Fibroblast of skin of left biceps (primary cell): Measurements from ENCODE around the gene FBXL15.
"Not testable (repeated sequence)": the region's sequence is repeated elsewhere in the genome, so short reads cannot be mapped to it uniquely, and the experiment has no call there.

Source experiments
- DNase-seq, 2 experiments: peaks; one replicate each; pipeline ENCODE4 v3.0.0-alpha.2; 2013; ENCODE audit warnings: low read depth in 2 of 2

The FBXL15 gene

DNA sequence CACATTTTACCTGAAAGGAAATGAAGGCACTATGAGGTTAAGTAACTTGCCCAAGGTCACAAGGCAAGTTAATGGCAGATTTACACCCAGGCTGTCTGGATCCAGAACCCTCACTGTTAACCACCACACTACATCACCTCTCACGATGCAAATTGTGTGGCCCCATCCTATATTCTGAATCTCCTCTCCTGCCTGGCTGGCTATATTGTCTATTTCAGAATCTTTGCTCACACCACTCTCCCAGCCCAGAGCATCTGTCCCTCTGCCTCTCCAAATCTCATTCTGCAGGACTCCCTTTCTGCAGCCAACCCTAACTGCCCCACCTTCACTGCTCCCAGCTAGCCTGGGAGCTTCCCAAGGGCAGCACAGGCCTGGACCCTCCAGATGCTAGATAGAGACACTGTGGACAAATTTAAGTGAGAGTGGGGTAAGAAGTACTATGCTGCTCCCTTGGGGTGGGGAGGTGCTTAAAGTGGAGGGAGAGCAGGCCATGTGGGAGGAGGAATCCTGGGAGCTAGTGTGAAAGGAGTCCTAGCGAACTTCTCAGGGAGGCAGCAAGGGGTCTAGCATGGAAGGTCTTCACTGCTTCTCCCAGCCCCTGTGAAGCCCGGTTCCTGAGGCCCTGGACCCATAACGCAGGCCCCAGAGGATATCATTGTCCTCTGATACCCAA is 11.0 kb downstream of the FBXL15 start:
- no peak for DNase-seq

DNA sequence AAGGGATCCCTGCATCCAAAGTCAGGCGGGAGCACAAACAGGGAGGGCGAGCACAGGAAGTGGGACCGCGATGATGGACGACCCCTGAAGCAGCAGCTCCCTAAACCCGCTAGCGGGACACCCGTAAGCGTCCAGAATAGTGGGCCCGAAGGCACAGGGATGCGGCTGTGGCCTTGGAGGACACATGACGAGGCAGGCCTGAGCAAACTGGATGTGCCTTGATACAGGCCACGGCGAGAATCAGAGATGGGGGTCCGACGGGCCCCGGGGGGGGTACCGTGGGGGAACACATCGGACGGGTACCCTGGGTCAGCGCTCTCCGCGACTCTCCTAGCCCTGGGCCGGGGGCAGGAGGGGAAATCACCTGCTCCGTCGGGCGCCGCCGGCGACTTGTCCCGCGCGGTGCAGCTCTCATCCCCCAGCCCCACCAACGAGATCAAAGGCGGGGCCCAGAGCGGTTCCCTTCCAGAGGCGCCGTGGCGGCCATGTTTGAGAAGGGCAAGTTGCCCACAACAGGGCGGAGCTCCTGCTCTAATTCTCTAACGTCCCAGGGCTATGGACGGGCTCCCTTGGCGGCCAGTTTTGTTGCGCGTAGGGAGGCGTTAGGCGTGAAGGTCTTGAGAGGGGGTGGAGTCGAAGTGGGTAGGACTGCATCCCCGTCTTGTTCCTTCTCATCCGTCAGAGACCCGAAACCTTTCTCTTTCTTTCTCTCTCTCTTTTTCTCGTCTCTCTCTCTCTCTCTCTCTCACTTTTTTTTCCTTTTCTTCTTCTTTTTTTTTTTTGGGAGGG is 11.7 kb downstream of the FBXL15 start, which contains the start of gene CUEDC2:
CUEDC2 (minus strand) TSS at position 413 of the 789 bp plus-strand sequence. CDS start 7,386 bp downstream, outside the sequence.
- peak; percentile 95 for DNase-seq

DNA sequence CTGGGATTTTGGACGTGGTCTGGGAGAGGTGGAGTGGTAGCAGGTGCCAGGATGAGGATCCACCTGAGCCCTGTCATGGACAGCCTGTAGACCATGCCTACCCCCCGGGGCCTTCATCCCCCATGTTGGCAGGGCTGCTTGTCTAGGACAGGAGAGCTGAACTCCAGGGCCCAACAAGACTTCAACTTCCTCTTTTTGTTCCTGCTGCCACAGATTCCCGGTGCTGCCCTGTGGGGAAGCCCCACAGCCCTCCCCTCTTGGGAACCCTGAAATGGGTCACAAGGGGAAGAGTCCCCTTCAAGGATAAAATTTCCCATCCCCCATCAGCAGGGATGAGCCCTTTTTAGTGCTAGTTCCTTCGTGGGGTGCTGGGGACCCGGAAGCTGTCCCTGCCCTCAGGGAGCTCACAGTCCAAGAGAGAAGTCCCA is 13.0 kb downstream of the FBXL15 start:
- DNase-seq = no peak

DNA sequence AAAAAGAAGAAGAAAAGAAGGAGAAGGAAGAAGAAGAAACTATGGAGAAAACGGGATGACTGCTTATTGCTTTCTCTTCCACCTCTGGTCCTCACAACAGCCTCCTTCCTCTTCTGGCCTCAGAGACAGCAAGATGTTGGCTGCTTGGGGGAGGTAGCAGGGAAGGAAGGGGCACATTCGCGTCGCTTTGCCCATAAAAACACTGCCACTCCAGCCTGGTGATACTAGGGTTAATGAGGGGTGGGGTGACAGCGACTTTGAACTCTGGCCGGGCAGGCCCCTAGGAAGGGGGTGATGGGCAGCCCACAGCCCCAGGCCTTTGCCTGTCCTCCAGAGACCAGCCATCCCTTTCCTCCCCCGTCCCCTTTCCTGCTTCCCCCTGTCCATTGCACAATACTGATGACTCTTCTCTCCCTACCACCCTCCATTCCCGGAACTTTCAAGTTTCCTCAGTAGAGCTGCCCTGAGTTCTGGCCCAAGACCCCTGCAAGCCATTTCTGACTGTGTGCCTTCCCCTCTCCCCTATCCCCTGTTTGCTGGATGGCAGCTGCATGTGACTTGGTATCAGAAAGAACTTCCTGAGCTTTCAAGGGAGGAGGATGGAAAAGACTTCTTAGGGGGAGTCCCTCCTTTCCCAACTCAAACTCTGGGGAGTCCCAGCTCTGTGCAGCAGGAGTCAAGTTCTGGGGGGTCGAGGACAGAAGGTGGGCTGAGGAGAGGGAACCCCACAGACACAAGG is 13.9 kb downstream of the FBXL15 start:
- DNase-seq = no peak

DNA sequence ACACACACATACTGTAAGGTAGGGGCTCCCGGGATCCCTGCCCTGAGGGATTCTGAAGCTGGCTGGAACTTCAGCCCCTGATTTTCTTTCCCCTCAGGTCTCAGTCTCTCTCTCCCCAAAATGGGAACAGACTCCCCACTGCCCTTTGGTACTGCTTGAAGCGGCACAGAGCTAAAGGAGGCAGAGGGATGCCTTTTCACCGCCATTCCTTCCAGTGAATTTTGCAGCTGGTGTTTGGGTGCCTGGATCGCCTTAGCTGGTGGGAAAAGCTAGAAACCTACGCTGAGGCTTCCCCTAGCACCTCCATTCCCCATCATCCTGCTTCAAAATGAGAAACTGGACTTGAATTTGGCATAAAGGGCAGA is 14.5 kb downstream of the FBXL15 start:
- no peak for DNase-seq

DNA sequence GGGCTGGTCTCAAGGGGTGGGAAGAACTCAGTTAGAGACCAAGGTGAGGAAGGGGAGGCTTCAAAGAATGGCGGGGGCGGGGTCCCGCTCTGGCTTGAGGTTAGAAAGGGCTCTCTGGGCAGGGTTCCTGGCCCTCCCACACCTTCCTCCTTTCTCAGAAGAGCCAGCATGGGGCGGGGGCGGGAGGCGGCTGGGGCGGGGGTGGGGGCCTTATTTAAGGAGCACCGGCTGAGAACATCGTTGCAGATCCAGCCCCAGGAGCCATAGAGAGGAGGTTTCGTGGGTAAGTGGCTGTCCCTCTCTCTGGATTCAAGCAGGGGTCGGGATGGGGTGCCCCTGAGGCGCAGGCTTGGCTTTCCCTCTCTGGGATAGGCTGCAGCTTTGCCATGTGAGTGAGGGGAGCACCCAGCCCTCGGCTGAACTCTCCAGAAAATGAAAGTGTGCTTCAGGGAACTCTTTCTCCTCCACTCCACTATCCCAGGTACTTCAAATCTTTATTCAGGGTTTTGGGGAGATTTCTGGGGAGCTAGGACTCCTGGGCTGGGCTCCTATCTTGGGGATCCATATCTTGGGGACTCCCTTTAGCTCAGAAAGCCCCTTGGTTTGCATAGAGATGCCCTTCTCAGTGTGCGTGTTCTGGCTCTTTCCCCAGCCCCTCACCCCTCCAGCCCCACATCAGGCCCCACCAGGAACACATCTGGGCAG is 15.0 kb downstream of the FBXL15 start:
- no peak for DNase-seq

DNA sequence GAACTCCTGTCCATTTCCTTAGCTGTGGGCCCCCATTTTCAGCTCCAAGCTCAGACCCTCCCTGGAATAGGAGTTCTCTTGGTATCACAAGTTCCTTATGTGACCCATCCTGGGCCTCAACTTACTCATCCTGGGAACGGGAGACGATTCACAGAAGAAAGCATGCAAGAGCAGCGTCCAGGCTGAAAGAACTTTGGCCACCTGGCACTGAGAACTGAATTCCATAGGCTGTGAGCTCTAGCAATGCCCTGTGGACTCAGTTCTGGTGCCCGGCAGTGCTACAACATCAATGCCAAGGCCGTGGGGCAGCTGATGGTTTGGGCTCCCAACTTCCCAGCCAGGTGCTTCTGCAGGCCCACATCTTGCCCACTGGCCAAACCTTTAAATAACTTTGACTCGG is 15.7 kb downstream of the FBXL15 start:
- no peak for DNase-seq

DNA sequence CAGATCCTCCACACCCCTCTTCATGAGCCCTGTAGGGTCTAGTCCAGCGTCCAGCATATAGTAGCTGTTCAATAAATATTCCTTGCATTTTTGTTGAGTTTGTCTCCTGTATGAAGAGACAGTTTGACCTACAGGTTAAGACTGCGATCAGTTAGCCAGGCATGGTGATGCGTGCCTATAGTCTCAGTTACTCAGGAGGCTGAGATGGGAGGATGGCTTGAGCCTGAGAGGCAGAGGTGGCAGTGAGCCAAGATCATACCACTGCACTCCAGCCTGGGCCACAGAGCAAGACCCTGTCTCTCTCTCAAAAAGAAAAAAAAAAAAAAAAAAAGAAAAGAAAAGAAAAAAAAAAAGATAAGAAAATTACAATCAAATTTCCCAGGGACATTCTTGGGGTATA is 16.9 kb downstream of the FBXL15 start:
- no peak for DNase-seq

DNA sequence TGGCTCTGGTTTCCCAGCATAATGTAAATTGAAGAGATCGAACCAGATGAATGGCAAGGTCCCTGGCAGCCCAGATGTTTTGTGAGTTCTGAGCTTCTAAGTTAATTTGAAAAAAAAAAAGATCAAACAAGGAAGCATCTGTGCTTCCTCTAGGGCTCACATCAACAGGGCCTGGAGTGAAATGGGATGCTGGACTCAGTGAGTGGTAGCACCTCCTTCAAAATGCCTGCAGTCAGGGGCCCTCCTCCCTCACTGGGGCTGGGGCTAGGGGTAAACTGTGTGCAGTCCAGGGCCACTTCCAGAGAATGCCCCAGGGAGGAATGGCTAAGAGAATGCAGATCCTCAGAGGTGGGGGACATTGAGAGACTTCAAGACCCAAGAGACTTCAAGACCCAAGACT is 17.7 kb downstream of the FBXL15 start:
- no peak for DNase-seq

DNA sequence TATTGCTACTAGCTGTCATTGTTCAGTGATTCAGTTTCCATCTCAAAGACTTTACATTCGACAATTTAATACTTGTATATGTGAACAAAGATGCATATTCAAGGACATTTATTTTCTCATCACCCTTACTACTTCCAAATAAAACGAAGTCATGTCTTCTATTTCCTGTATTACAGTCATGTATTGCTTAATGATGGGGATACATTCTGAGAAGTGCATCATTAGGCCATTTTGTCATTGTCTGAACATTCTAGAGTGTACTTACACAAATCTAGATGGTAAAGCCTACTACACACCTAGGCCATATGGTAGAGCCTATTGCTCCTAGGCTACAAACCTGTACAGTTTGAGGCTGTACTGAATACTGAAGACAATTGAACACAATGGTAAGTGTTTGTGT is 24.2 kb downstream of the FBXL15 start:
- no peak for DNase-seq

DNA sequence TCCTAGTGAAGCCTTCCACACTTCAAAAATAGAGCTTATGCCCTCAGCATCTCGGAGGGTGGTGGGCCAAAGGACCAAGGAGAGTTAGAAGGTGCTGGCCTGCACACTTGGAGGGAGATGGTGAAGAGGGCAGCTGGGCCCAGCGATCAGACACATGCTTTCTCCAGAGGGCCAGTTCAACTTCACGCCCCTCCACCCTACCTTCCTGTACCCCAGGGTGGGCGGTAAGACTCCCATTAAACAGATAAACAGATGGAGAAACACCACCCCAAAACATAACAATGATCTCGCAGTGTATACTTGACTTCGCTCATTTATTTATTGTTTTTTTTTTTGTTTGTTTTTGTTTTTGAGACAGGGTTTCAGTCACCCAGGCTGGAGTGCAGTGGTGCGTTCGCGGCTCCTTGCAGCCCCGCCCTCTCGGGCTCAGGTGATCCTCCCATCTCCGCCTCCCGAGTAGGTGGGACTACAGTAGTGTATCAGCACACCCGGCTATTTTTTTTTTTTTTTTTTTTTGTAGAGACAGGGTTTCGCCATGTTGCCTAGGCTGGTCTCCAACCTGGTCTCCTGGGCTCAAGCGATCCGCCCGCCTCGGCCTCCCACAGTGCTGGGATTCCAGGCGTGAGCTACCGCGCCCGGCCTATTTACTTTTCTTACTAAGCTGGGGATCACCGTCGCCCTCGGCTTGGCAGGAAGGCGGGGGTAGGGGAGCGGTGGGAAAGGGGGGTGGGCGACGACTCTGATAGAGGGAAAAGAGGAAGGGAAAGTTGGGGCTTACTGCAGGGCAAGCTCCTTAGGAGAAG is 28.9 kb downstream of the FBXL15 start:
- DNase-seq = no peak

DNA sequence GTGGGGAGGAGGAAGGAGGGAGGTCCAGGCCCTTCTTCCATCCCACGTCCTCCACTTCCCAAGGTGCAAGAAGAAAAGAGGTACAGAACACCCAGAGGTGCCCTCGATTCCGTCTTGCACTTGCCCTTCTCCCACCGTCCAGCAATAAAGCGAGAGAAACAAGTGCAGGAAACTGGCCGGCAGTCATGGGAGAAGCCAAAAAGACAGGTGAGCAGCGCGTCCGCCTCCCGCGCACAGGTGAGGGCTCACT is 29.4 kb downstream of the FBXL15 start:
- DNase-seq = no peak

DNA sequence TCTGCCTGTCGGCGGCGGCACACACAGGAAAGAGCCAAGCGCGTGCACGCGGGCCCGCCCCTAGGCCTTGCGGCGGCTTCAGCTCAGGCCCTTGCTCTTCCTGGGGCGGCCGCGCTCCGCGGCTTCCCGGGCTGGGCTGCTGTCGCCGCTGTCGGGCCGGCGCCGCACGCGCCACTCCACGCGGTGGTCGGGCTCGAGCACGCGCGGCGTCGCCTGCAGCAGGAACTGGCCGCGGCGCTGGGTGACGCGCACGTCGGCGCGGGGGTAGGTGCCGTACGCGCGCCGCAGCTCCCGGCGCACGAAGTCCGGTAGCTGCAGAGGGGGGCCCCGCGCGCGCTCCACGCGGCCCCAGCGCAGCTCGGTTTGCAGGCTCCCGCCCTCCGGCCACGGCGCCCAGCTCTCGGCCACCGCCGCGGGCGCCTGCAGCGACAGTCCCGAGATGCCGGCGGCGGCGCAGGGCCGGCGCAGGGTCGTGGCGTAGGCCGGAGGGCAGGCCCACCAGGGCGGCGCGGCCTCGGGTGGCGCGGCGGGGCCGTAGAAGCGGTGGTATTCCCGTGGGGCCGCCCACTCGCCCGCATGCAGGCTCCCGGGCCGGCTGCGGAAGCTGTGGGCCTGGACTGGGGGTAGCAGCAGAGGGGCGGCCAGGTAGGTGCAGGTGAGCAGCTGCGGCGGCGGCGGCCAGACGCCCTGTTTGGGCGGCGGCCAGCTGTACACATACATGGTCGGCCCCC is 29.9 kb downstream of the FBXL15 start:
- peak in 1 of 2 experiments; percentile 33 for DNase-seq

DNA sequence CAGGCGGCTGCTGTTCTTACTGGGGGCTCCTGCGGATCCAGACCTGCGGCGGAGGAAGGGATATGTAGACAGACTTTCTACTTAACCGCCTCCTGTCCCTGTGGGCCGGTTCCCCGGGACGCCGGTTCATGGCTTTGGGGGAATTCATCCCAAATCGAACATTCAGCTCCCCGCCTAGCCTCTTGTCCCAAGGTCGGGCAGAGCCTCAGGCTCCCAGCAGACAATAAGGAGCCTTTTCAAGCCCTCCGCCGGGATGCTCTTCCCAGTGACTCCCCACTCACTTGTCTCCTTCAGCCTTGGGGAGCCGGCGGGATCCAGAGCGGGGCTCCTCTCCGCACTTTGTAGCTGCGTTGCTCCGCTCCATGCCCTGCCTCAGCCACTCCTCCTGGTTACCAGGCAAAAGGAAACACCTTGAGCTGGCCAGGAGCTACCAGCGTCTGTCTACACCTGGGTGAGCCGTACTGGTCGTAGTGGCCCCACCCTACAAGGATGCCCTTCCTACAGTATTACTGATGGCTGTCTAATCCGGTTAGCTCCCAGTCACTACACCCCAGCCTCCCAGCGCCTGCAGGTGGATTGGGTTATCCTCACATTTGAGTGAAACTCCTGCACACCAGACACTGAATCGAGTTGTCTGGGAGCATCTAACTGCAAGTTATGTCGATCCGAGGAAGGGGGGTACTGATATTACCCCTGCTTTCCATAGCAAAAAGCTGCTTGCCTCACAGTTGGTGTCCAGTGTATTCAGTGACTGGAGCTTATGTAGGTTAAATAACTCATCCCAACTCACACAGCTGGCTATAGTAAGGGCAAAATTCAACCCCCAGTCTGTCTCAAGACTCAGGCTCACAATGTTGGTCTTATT is 30.7 kb downstream of the FBXL15 start, which contains the start of gene C10orf95:
C10orf95 (minus strand) TSS at position 439 of the 865 bp plus-strand sequence. CDS start 450 bp downstream, outside the sequence.
- no peak for DNase-seq

DNA sequence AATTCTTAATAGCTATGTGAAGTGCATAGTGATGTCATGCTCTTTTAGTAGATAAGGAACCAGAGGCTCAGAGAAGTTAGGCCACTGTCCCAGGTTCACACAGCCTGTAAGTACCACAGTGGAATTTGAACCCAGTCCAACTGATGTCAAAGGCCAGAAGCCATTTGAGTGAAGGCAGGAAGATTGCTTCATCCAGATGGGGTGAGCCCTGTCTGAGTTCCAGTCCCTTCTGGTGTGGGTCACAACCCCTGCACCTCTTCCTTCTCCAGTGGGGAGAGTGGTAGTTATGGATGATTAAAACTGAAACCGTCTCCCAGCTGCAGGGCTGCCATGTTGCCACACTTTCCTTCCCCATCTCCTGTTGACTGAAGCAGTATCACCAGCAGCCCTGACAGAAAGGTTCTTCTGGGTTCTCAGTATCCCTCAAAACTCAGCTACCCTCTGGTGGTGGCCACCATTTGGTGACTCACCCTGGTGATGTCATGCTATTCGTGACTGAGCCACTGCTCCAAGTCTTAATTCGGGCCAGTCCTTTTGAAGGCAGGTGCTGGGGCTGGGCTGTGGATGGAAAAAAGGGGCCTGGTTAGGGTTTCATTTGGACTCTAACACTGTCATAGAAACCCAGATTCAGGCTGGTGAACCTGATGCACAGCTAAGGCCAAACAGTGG is 32.2 kb downstream of the FBXL15 start:
- DNase-seq = no peak

DNA sequence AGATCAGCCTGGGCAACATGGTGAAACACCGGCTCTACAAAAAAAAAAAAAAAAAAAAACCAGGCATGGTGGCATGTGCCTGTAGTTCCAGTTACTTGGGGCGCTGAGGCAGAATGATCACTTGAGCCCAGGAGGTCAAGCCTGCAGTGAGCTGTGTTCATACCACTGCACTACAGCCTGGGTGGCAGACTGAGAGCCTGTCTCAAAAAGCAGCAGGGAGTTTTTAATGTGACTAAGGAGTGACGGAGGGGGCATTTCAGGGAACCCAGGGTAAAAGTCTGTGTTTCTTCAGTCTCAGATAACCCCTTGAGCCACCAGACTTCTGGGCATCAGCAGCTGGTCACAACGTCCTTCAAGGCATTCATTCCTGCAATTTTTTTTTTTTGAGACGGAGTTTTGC is 32.9 kb downstream of the FBXL15 start:
- DNase-seq = no peak

DNA sequence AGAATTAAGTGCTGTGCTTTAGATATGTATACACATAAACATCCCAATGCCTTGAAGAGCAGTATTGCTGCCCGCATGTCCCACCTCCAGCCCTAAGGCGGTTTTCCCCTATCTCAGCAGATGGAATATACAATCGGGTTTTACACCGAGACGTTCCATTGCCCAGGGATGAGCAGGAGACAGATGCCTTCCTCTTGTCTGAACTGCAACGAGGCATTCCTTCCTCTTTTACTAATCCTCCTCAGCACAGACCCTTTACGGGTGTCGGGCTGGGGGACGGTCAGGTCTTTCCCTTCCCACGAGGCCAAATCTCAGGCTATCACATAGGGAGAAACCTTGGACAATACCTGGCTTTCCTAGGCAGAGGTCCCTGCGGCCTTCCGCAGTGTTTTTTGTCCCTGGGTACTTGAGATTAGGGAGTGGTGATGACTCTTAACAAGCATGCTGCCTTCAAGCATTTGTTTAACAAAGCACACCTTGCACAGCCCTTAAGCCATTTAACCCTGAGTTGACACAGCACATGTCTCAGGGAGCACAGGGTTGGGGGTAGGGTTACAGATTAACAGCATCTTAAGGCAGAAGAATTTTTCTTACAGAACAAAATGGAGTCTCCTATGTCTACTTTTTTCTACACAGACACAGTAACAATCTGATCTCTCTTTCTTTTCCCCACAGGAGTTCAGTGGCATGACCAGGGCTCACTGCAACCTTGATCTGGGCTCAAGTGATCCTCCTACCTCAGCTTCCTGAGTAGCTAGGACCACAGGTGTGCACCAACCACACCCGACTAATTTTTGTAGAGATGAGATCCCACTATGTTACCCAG is 34.2 kb downstream of the FBXL15 start:
- not testable (repeated sequence) for DNase-seq

DNA sequence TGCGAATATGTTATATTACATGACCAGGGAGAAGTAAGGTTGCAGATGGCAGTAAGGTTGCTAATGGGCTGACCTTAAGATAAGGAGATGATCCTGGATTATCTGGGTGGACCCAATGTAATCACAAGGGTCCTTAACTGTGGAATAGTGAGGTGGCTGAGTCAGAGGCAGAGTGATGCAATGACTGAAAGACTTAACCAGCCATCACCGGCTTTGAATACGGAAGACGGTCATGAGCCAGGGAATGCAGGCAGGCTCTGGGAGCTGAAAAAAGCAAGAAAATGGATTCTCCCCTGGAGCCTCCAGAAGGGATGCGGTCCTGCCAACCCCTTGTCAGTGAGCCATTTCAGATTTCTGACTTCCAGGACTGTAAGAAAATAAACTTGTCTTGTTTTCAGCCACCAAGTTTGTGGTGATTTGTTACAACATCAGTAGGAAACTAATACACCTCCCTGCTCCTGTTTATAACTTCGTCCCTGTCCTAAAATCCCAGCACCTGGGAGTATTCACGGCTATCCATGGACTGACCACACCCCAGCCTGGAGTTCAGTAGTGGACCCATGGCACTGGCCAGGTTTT is 35.3 kb downstream of the FBXL15 start:
- peak; percentile 57 to 61 for DNase-seq
